Measurements from ENCODE around the gene EHMT1.

DNA sequence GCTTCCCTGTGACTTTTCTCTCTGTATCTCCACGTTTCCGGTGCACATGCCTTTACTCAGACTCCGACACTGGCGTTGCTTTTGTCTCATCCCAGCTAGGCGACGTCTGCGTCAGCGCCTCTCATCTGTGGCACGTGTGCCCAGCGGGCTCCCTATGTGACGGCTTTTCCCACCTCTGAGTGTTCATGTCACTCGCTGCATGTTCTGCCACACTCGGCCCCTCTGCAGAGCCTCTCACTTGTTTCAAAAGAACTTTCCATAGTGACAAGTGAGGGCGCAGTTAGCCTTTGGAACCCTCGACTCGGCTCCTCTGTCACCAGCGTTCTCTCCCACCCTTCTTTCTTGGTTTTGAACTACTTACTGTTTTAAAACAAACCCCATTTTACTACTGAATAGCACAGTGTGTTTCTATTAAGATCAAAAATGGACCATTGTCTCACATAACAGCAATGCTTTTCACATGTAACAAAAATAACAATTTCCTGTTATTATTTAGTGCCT lies 145.4 kb downstream of the EHMT1 start:
- TF ChIP-seq, protein P1, sequence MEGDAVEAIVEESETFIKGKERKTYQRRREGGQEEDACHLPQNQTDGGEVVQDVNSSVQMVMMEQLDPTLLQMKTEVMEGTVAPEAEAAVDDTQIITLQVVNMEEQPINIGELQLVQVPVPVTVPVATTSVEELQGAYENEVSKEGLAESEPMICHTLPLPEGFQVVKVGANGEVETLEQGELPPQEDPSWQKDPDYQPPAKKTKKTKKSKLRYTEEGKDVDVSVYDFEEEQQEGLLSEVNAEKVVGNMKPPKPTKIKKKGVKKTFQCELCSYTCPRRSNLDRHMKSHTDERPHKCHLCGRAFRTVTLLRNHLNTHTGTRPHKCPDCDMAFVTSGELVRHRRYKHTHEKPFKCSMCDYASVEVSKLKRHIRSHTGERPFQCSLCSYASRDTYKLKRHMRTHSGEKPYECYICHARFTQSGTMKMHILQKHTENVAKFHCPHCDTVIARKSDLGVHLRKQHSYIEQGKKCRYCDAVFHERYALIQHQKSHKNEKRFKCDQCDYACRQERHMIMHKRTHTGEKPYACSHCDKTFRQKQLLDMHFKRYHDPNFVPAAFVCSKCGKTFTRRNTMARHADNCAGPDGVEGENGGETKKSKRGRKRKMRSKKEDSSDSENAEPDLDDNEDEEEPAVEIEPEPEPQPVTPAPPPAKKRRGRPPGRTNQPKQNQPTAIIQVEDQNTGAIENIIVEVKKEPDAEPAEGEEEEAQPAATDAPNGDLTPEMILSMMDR (conservative IDR thresholded peaks at IDR 0.05): no peak
- no peak for TF ChIP-seq ZFX (IDR thresholded peaks at IDR 0.05)

All from C4-2B (cell line).